ENCODE data around the gene FBXW9. TPM values are rescaled to one million over a fixed set of nuclear protein-coding genes. Genes with fewer than 3 reads are reported as not detected.

Gene FBXW9
- total RNA-seq, 1 experiment from 2014 or later, result 6.7 TPM

- no peak overlapping the region for H3K4me3 Mint-ChIP-seq (ENCODE audit: low read depth, unreplicated experiment)
- CTCF ChIA-PET, result interaction anchor here (0.6 kb wide), 1 partner anchor 258 kb away, joined by 3 read pairs; no protein-coding TSS in a partner anchor
- DNase-seq, result no peak
- H3K9me3 Mint-ChIP-seq (ENCODE audit: low read depth, unreplicated experiment), result no peaks in the 10 kb centered on the region
- no peaks in the 10 kb centered on the region for H3K27me3 Mint-ChIP-seq (ENCODE audit: unreplicated experiment)
- no peaks in the 10 kb centered on the region for H3K4me1 Mint-ChIP-seq (ENCODE audit: low read depth, unreplicated experiment)
- peaks cover 38% of the 10 kb centered on the region for H3K36me3 Mint-ChIP-seq (ENCODE audit: insufficient read depth, unreplicated experiment)
- no peak overlapping the region for H3K27ac Mint-ChIP-seq (ENCODE audit: unreplicated experiment)
- intact Hi-C loops (cut with micrococcal nuclease; ENCODE audit: unreplicated experiment), result no loop called here
- TF ChIP-seq CTCF (IDR thresholded peaks at IDR 0.05; ENCODE audit: unreplicated experiment), result no peak
- no TSS peak for BruUV-seq (replicated peaks)
Measured at GRCh38 chr19:12655546-12655945, 40.9 kb downstream of the FBXW9 start.

- no TSS peak for BruUV-seq (replicated peaks)
- intact Hi-C loops (cut with micrococcal nuclease; ENCODE audit: unreplicated experiment), result no loop called here
- Mint-ChIP-seq H3K4me1 (ENCODE audit: low read depth, unreplicated experiment) (no peaks in the 10 kb centered on the region), H3K9me3 (ENCODE audit: low read depth, unreplicated experiment) (no peaks in the 10 kb centered on the region), H3K27me3 (ENCODE audit: unreplicated experiment) (no peaks in the 10 kb centered on the region), H3K36me3 (ENCODE audit: insufficient read depth, unreplicated experiment) (peaks cover 45% of the 10 kb centered on the region), H3K27ac (ENCODE audit: unreplicated experiment) (no peak overlapping the region), H3K4me3 (ENCODE audit: low read depth, unreplicated experiment) (no peak overlapping the region)
- DNase-seq, result no peak
- CTCF ChIA-PET, result no interaction called here
- no peak for TF ChIP-seq CTCF (IDR thresholded peaks at IDR 0.05; ENCODE audit: unreplicated experiment)
Measured at GRCh38 chr19:12652219-12652618, 44.2 kb downstream of the FBXW9 start.

- Mint-ChIP-seq H3K4me1 (ENCODE audit: low read depth, unreplicated experiment) (no peaks in the 10 kb centered on the region), H3K4me3 (ENCODE audit: low read depth, unreplicated experiment) (no peak overlapping the region), H3K9me3 (ENCODE audit: low read depth, unreplicated experiment) (no peaks in the 10 kb centered on the region), H3K27ac (ENCODE audit: unreplicated experiment) (no peak overlapping the region), H3K36me3 (ENCODE audit: insufficient read depth, unreplicated experiment) (peaks cover 31% of the 10 kb centered on the region), H3K27me3 (ENCODE audit: unreplicated experiment) (no peaks in the 10 kb centered on the region)
- BruUV-seq (replicated peaks), result no TSS peak
- intact Hi-C loops (cut with micrococcal nuclease; ENCODE audit: unreplicated experiment), result no loop called here
- no peak for DNase-seq
- TF ChIP-seq CTCF (IDR thresholded peaks at IDR 0.05; ENCODE audit: unreplicated experiment), result no peak
- CTCF ChIA-PET, result no interaction called here
Measured at GRCh38 chr19:12649941-12650340, 46.5 kb downstream of the FBXW9 start.

- CTCF ChIA-PET, result no interaction called here
- no TSS peak for BruUV-seq (replicated peaks)
- no peak for DNase-seq
- Mint-ChIP-seq H3K27me3 (ENCODE audit: unreplicated experiment) (no peaks in the 10 kb centered on the region), H3K4me3 (ENCODE audit: low read depth, unreplicated experiment) (no peak overlapping the region), H3K27ac (ENCODE audit: unreplicated experiment) (no peak overlapping the region), H3K4me1 (ENCODE audit: low read depth, unreplicated experiment) (no peaks in the 10 kb centered on the region), H3K36me3 (ENCODE audit: insufficient read depth, unreplicated experiment) (peaks cover 30% of the 10 kb centered on the region), H3K9me3 (ENCODE audit: low read depth, unreplicated experiment) (no peaks in the 10 kb centered on the region)
- intact Hi-C loops (cut with micrococcal nuclease; ENCODE audit: unreplicated experiment), result no loop called here
- TF ChIP-seq CTCF (IDR thresholded peaks at IDR 0.05; ENCODE audit: unreplicated experiment), result no peak
Measured at GRCh38 chr19:12648088-12648487, 48.3 kb downstream of the FBXW9 start.

Data from Calu3 (cell line).